ENCODE results near the gene PIGU.

Gene PIGU

GRCh38 chr20:34581341-34582184, 95.3 kb downstream of the PIGU start:
- TF ChIP-seq GATA3 (IDR thresholded peaks at IDR 0.05; ENCODE audit: low read depth, low read length), result no peak
- TF ChIP-seq GATA2 (IDR thresholded peaks at IDR 0.05; ENCODE audit: low read depth, low read length), result no peak

DNA sequence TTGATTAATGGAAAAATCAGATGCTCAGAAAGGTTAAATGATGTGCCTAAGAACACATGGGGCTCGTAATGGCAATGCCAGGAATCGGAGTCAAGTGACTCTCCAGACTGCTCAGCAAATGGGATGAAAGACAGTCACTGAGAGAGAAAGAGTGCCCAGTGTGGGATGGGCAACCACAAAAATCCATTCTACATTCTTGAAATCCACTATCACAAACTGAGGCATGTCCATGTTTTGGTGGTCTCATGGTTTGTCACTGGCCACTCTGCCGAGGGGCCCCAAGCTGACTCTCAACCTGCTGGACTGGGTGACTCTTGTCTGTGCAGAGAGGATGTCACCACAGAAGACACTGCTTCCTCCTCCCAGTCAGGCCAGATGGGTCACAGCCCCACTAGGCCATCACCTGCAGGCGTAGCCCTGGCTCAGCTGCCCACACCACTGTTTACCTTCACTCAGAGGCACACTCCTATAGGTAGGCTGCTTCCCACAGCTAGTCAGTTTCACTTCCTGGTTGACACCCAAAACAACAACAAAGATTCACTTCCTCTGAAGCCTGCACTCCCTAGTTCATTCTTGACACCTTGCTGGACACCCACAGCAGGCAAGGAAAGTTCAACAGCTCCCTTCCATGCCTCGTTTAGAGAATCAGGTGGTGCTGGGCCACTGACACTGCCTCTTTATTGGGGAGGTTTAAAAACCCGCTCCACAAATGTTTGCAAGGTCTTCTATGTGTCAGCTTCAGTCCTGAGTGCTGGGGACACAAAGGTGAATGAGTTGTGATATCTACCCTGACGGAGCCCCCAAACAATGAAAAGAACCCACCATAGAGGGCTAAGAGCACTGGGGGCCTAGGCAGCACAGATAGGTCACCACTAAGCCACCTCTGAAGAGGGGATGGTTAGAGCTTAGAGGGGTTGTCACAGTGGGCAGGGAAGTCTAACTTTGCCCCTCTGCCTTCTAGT, 96.6 kb downstream of the PIGU start:
- no peak for TF ChIP-seq GATA3 (IDR thresholded peaks at IDR 0.05; ENCODE audit: low read depth, low read length)
- TF ChIP-seq GATA2 (IDR thresholded peaks at IDR 0.05; ENCODE audit: low read depth, low read length), result no peak

GRCh38 chr20:34579191-34579978, 97.5 kb downstream of the PIGU start:
- no peak for TF ChIP-seq GATA2 (IDR thresholded peaks at IDR 0.05; ENCODE audit: low read depth, low read length)
- TF ChIP-seq GATA3 (IDR thresholded peaks at IDR 0.05; ENCODE audit: low read depth, low read length), result no peak

DNA sequence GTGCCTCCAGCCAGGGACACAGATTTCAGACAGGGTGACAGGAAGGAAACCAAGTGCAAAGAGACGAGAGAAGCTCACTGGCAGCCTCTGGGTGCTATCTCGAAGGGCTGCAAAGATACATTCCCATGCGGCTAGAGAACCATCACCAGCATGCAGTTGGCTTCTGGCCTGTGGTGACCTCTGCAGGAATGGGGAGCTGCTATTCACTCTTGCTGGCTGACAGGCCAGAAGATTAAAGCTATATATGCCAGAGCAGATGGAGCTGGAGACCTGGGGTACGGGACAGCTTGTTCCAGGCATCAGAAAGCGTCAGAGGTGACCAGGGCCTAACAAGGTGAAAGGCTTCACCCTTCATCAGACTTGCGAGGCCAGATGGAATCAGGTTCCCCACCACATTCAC, 98.4 kb downstream of the PIGU start:
- TF ChIP-seq GATA3 (IDR thresholded peaks at IDR 0.05; ENCODE audit: low read depth, low read length) (no peak), GATA2 (IDR thresholded peaks at IDR 0.05; ENCODE audit: low read depth, low read length) (no peak)

- no peak for TF ChIP-seq GATA3 (IDR thresholded peaks at IDR 0.05; ENCODE audit: low read depth, low read length)
- no peak for TF ChIP-seq GATA2 (IDR thresholded peaks at IDR 0.05; ENCODE audit: low read depth, low read length)
These were observed 98.9 kb downstream of the PIGU start for GRCh38 chr20:34578025-34578424.

- no peak for TF ChIP-seq GATA2 (IDR thresholded peaks at IDR 0.05; ENCODE audit: low read depth, low read length)
- TF ChIP-seq GATA3 (IDR thresholded peaks at IDR 0.05; ENCODE audit: low read depth, low read length), result no peak
These were observed 99.8 kb downstream of the PIGU start for GRCh38 chr20:34577061-34577460.

DNA sequence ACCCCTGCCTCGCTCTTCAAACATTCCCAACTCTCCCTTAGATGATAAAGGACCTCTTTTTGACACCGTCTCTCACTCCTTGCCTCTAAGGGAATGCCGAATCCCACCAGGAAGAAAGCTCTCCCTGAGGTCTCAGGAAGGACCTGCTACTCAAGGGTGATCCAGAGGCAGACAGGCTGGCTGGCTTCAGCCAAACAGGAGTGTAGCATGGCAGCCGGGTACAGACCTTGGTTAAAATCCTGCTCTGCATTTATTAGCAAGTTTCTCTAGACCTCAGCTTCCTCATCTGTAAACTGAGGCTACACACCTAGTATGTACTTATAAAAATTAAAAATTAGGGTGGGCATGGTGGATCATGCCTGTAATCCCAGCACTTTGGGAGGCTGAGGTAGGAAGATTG, 101.1 kb downstream of the PIGU start:
- TF ChIP-seq GATA2 (IDR thresholded peaks at IDR 0.05; ENCODE audit: low read depth, low read length) (no peak), GATA3 (IDR thresholded peaks at IDR 0.05; ENCODE audit: low read depth, low read length) (no peak)

GRCh38 chr20:34575271-34575670, 101.6 kb downstream of the PIGU start:
- TF ChIP-seq GATA2 (IDR thresholded peaks at IDR 0.05; ENCODE audit: low read depth, low read length) (no peak), GATA3 (IDR thresholded peaks at IDR 0.05; ENCODE audit: low read depth, low read length) (no peak)

GRCh38 chr20:34574861-34575260, 102.0 kb downstream of the PIGU start:
- TF ChIP-seq GATA3 (IDR thresholded peaks at IDR 0.05; ENCODE audit: low read depth, low read length) (no peak), GATA2 (IDR thresholded peaks at IDR 0.05; ENCODE audit: low read depth, low read length) (no peak)

GRCh38 chr20:34574426-34574825, 102.5 kb downstream of the PIGU start:
- TF ChIP-seq GATA3 (IDR thresholded peaks at IDR 0.05; ENCODE audit: low read depth, low read length), result no peak
- no peak for TF ChIP-seq GATA2 (IDR thresholded peaks at IDR 0.05; ENCODE audit: low read depth, low read length)

DNA sequence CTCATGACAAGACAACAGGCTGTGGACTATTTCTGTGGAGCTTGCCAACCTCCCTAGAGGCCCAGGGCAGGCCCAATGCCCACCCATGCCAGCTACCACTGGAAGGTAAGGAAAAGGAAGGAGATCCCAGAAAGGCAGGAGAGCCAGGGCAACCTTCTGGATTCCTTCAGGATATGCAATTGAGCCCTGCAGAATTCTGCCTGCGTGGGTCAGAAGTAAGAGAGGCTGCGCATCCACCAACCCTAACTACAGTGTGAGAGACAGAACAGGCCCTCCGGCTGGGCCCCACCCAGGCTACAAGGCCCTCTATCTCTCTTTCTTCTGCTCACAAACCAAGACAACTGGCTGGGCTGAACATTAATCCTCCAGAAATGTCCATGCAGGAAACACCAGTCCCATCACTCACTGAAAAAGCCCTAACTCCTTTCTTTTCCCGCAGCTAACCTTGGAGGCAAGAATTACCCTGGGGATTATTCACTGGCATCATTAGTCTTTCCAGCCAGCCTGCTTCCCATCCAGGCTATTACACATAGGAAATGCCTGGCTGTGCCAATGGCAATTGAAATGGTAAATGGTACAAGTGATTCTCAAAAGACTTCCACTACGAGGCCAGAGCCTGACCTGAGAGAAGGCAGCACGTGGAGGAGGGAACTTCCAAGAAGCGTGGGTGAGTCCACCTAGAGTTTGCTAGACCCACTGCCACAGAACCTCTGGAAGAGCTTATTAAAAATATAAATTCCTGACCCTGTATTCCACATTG, 103.2 kb downstream of the PIGU start:
- no peak for TF ChIP-seq GATA3 (IDR thresholded peaks at IDR 0.05; ENCODE audit: low read depth, low read length)
- TF ChIP-seq GATA2 (IDR thresholded peaks at IDR 0.05; ENCODE audit: low read depth, low read length), result no peak

DNA sequence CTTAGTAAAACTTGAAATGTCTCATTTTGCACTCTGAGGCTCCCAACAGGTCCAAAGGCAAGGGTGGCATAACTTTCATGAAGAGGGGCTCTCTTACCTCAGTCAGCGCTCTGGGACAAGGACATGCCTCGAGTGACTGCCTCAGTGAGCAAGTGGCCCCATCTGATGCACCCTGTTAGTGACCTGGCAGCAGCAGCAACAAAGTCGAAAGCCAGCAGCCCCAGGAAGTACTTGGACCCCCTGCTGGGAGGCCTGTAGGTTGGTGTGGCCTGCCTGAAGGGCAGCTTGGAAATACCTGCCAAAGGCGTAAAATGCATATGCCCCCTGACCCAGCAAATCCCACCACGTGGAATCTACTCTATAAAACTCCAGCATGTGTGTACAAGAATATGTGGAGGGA, 105.1 kb downstream of the PIGU start:
- TF ChIP-seq GATA2 (IDR thresholded peaks at IDR 0.05; ENCODE audit: low read depth, low read length), result no peak
- no peak for TF ChIP-seq GATA3 (IDR thresholded peaks at IDR 0.05; ENCODE audit: low read depth, low read length)

DNA sequence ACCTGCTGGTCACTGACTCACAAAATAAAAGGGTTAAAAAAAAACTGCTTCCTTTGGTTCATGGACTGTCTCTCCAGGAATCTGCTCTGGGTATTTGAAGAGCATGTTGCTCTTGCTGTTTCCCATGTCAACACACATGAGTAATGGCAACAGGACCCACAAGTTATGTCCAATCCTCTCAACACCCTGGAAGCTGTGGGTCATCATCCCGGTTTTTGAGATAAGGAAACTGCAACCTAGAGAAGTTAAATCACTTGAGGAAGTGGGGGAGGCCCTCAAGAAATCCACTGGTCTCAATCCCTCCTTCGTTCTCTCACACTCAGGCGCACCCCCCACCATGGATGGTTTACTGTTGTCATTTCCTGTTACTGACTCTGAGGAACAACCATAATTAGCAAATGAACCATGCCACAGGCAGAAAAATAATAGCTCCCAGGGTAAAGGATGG, 106.0 kb downstream of the PIGU start:
- no peak for TF ChIP-seq GATA3 (IDR thresholded peaks at IDR 0.05; ENCODE audit: low read depth, low read length)
- TF ChIP-seq GATA2 (IDR thresholded peaks at IDR 0.05; ENCODE audit: low read depth, low read length), result no peak

All from SH-SY5Y (cell line).